Measurements from ENCODE around the gene MOAP1.

GRCh38 chr14:93184391-93185348, at the start of gene MOAP1, which contains the start of gene LYSET:
- TF ChIP-seq POLR2A (IDR thresholded peaks at IDR 0.05; ENCODE audit: low read depth, low read length) (peak; percentile 78; the same call in 1 of the 2 replicates), POLR2AphosphoS5 (IDR thresholded peaks at IDR 0.05; ENCODE audit: low read depth, low read length) (peak; percentile 47; the same call in 1 of the 2 replicates), TAF1 (IDR thresholded peaks at IDR 0.05; ENCODE audit: borderline replicate concordance, low read depth, low read length) (0 out of 2 replicates have a peak, but pooled peaks have one; percentile 20)
